AG09309 (cell line): Measurements from ENCODE around the gene SMIM36.
"Not testable (repeated sequence)": the region's sequence is repeated elsewhere in the genome, so short reads cannot be mapped to it uniquely, and the experiment has no call there.

ENCODE experiments used
- DNase-seq: peaks from one replicate; pipeline ENCODE4 v3.0.0-alpha.2; 2010; ENCODE audit warnings: low read depth
- H3K4me3 ChIP-seq: 2 replicates; pipeline ENCODE4 v1.5.1; 2011; ENCODE audit warnings: mild to moderate bottlenecking, low read depth, low read length, moderate library complexity; ENCODE audit not compliant: control insufficient read depth
- CTCF ChIP-seq: IDR thresholded peaks from 2 replicates; pipeline ENCODE4 v1.5.1; 2011; ENCODE audit warnings: mild to moderate bottlenecking, low read depth, low read length, inconsistent platforms; ENCODE audit not compliant: insufficient read depth, control insufficient read depth; ENCODE audit errors: missing control alignments

SMIM36 gene

DNA sequence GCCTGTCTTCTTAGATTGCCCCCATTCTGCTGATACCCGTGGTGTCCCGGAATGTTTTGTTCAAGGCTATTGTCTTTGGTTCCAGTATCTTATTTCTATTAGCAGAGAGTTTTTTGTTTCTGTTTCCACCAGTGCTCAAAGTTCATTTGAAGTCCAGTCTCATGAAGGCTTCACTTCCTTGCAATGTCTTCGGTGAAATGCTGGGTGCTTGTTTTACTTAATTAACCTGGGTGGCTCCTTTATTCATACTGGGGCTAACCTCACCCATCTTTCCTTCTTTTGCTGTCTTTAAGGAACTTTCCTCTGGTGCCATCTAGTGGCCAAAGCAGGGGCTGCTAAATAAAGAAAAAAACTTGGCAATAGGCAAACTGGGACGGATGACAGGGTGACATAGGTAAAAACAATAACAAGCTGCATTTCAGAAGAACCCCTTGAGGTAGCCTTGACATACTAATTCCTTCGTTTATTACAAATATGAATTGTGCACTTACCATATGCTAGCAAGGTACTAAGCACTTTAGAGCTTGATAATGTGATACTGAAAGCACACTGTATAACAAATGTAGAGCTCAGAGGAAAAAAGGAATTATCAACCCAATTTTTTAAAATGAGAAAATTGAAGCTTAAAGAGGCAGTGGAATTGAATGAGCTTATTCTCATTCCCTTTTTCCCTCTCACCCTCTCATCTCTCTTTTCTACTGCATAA is 2.8 kb upstream of the SMIM36 start:
- TF ChIP-seq CTCF = peak; percentile 92
- DNase-seq = no peak

DNA sequence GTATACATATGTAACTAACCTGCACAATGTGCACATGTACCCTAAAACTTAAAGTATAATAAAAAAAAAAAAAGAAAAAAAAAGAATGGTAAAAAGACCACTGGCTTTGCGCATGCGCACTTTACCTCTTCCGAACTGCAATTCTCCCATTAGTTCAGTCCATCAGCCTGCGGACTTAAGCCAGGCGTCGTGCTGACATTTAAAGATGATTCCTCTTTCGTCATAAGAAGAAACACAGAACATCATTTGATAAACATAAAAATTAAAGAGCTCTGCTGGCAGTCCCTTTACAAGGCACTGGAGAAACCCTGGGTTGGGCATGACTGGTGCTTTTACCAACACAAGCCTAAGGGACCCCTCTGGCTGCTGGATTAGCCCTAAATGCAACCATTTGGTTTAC is 3.6 kb downstream of the SMIM36 start:
- not testable (repeated sequence) for H3K4me3 ChIP-seq, DNase-seq

More for the DNA sequence above, 2.8 kb upstream of the SMIM36 start:
- no peak overlapping the region for H3K4me3 ChIP-seq

DNA sequence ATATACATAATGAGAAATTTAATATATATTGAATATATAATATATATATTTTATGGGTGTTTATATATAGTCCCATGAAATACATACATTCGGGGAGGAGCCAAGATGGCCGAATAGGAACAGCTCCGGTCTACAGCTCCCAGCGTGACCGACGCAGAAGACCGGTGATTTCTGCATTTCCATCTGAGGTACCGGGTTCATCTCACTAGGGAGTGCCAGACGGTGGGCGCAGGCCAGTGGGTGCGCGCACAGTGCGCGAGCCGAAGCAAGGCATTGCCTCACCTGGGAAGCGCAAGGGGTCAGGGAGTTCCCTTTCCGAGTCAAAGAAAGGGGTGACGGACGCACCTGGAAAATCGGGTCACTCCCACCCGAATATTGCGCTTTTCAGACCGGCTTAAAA is 9.6 kb downstream of the SMIM36 start:
- H3K4me3 ChIP-seq, DNase-seq: not testable (repeated sequence)

DNA sequence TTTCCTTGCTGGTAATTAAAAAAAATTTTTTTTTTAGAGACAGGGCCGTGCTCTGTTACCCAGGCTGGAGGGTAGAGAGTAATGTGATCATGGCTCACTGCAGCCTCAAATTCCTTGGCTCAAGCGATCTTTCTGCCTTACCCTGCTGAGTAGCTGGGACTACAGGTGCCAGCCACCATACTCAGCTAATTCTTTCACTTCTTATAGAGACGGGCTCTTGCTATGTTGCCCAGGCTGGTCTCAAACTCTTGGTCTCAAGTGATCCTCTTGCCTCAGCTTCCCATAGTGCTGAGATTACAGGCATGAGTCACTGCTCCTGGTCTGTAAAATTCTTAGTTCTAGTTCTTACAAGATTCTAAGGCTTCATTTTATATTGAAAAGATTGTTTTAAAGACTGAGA is 11.1 kb downstream of the SMIM36 start:
- no peak for DNase-seq
- no peak overlapping the region for H3K4me3 ChIP-seq
- TF ChIP-seq CTCF = no peak

DNA sequence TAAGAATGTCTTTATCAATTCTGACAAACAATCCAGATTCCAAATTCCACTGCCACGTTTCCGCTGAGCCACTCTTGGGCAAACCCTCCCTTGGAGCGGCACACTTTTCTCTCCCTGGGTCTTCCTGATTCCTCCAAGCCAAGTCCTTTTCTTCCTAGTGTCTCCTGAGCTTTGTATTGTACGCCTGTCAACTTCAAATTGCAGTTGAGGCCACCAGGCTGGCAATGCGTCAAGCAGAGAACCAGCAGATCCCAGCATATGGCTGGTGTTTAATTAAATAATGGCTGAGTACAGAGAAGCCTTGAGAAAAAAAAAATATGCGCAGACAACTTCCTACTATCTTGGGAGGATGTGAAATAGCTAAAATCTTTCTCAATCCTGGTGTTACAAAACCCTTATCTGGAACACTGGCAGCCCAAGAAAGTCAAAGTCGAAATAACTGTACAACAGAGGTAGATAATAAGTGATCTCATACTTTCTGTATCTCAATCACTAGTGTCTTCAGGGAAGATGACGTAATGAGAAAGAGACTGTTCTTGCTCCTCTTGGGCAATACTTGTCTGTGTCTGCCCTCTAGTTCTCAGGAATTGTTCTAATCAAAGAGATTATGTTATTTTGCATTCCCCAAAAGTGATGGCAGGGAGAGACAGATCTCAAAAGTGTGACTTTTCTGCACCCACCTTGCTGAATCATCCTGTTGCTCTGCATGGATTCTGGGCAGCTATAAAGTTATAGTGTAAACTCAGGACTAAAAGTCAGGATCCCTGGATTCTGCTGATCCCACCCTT is 15.0 kb downstream of the SMIM36 start:
- DNase-seq = peak; percentile 32
- TF ChIP-seq CTCF = no peak
- no peak overlapping the region for H3K4me3 ChIP-seq

- no peak for DNase-seq
- no peak for TF ChIP-seq CTCF
- H3K4me3 ChIP-seq = no peak overlapping the region
Measured at GRCh38 chr17:55495239-55495638, 16.0 kb downstream of the SMIM36 start.

GRCh38 chr17:55492781-55493341 is 18.4 kb downstream of the SMIM36 start:
- no peak for DNase-seq
- TF ChIP-seq CTCF = no peak
- no peak overlapping the region for H3K4me3 ChIP-seq
